ENCODE results near the gene KATNBL1. TPM values are rescaled to one million over a fixed set of nuclear protein-coding genes. Genes with fewer than 3 reads are reported as not detected.

KATNBL1 gene
- 13.8 and 20.3 TPM in 2 replicates for polyA plus RNA-seq (2012; rRNA removed)
- 19.2 and 21.5 TPM in 2 replicates for polyA plus RNA-seq (2012; cell fraction: cytosol; rRNA removed)
- 26.6 and 42.4 TPM in 2 replicates for polyA plus RNA-seq (2012; cell fraction: nucleus; rRNA removed)

- Histone ChIP-seq H3K79me2 (ENCODE audit: insufficient read depth) (peaks cover 49% of the 10 kb centered on the region), H2AFZ (ENCODE audit: low read depth) (peak within 1 kb of the TSS; percentile 85), H3K36me3 (replicated peaks in 1 of 2; ENCODE audit: control insufficient read depth in 1 of 2, insufficient read depth in 2 of 2, low read length in 1 of 2) (peaks cover 5 to 13% of the 10 kb centered on the region in 2 experiments), H3F3A (replicated peaks; ENCODE audit: insufficient read depth) (peaks cover 12% of the 10 kb centered on the region), H3K9me3 (no peaks in the 10 kb centered on the region), H4K20me1 (ENCODE audit: insufficient read depth) (peaks cover 6% of the 10 kb centered on the region), H3K4me3 (ENCODE audit: low read depth in 2 of 2, low read length in 1 of 2) (peak within 1 kb of the TSS; percentile 86 to 98), H3K9me2 (no peaks in the 10 kb centered on the region), H3K4me1 (ENCODE audit: control insufficient read depth in 1 of 2, insufficient read depth in 2 of 2, low read depth in 1 of 2, low read length in 1 of 2) (peaks cover 0 to 6% of the 10 kb centered on the region in 2 experiments; a peak in 2 of 4 replicates), H3K9ac (peak within 1 kb of the TSS; percentile 95), H3K27me3 (ENCODE audit: insufficient read depth) (no peaks in the 10 kb centered on the region), H3K4me2 (peak within 1 kb of the TSS; percentile 79), H3K27ac (ENCODE audit: low read depth in 2 of 2, low read length in 1 of 2) (peak within 1 kb of the TSS; percentile 84 to 86)
- peak; percentile 97 for DNase-seq
- ChIA-PET POLR2A (interaction anchor here (0.5 to 1.7 kb wide), 5 partner anchors 14 to 100 kb away, joined by 3 to 5 read pairs (median 4); no protein-coding TSS in a partner anchor), CTCF (interaction anchor here (0.6 to 4.6 kb wide), 31 partner anchors 10 to 472 kb away, joined by 3 to 66 read pairs (median 4); partner anchors contain the start of genes GOLGA8B and LPCAT4)
- 3% methylated on average over 15 of the region's 81 CpGs for WGBS (ENCODE audit: low lambda C conversion rate)
- no peak for TF ChIP-seq JUND (IDR thresholded peaks at IDR 0.05)
- TF ChIP-seq NFIC (IDR thresholded peaks at IDR 0.05; ENCODE audit: borderline replicate concordance), result no peak
- TF ChIP-seq IRF3 (IDR thresholded peaks at IDR 0.05; ENCODE audit: low read depth, low read length), result no peak
- no peak; the same call in 1 of the 2 replicates for TF ChIP-seq MXI1 (IDR thresholded peaks at IDR 0.05; ENCODE audit: low read depth, low read length)
- TF ChIP-seq FOXM1 (IDR thresholded peaks at IDR 0.05; ENCODE audit: low read depth), result no peak
- TF ChIP-seq, protein P1, sequence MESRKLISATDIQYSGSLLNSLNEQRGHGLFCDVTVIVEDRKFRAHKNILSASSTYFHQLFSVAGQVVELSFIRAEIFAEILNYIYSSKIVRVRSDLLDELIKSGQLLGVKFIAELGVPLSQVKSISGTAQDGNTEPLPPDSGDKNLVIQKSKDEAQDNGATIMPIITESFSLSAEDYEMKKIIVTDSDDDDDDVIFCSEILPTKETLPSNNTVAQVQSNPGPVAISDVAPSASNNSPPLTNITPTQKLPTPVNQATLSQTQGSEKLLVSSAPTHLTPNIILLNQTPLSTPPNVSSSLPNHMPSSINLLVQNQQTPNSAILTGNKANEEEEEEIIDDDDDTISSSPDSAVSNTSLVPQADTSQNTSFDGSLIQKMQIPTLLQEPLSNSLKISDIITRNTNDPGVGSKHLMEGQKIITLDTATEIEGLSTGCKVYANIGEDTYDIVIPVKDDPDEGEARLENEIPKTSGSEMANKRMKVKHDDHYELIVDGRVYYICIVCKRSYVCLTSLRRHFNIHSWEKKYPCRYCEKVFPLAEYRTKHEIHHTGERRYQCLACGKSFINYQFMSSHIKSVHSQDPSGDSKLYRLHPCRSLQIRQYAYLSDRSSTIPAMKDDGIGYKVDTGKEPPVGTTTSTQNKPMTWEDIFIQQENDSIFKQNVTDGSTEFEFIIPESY (IDR thresholded peaks at IDR 0.05; ENCODE audit: borderline replicate concordance, low read depth), result no peak
- TF ChIP-seq SMC3 (IDR thresholded peaks at IDR 0.05; ENCODE audit: low read depth, low read length), result peak; percentile 93
- TF ChIP-seq EZH2phosphoT487 (IDR thresholded peaks at IDR 0.05; ENCODE audit: borderline replicate concordance, low read depth), result no peak
- TF ChIP-seq RAD21 (IDR thresholded peaks at IDR 0.05; ENCODE audit: low read length), result peak; percentile 76
- TF ChIP-seq FOXJ3 (CRISPR knock-in tag; IDR thresholded peaks at IDR 0.05), result no peak
- no peak for TF ChIP-seq ELF1 (IDR thresholded peaks at IDR 0.05)
- TF ChIP-seq, protein P2, sequence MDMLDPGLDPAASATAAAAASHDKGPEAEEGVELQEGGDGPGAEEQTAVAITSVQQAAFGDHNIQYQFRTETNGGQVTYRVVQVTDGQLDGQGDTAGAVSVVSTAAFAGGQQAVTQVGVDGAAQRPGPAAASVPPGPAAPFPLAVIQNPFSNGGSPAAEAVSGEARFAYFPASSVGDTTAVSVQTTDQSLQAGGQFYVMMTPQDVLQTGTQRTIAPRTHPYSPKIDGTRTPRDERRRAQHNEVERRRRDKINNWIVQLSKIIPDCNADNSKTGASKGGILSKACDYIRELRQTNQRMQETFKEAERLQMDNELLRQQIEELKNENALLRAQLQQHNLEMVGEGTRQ (IDR thresholded peaks at IDR 0.05; ENCODE audit: borderline replicate concordance, low read depth, low read length), result no peak
- no peak for TF ChIP-seq PBX3 (IDR thresholded peaks at IDR 0.05)
- TF ChIP-seq TEAD4 (IDR thresholded peaks at IDR 0.05; ENCODE audit: borderline replicate concordance, insufficient read depth), result no peak
- TF ChIP-seq EP300 (IDR thresholded peaks at IDR 0.05; ENCODE audit: borderline replicate concordance in 1 of 2, low read depth in 1 of 2, low read length in 1 of 2), result no peak
- peak; percentile 66 for TF ChIP-seq CHD2 (IDR thresholded peaks at IDR 0.05; ENCODE audit: low read length, partially characterized antibody)
- TF ChIP-seq RFX5 (IDR thresholded peaks at IDR 0.05; ENCODE audit: low read length), result no peak
- peak; percentile 86 for TF ChIP-seq TAF1 (IDR thresholded peaks at IDR 0.05; ENCODE audit: borderline replicate concordance, low read depth, low read length)
- TF ChIP-seq CTCF (IDR thresholded peaks at IDR 0.05), result peak; percentile 89
- TF ChIP-seq YY1 (IDR thresholded peaks at IDR 0.05; ENCODE audit: low read depth), result no peak
- no peak for TF ChIP-seq RXRA (IDR thresholded peaks at IDR 0.05; ENCODE audit: borderline replicate concordance, low read depth)
- TF ChIP-seq FOSL2 (IDR thresholded peaks at IDR 0.05; ENCODE audit: borderline replicate concordance, low read depth), result no peak
- no peak for TF ChIP-seq GABPA (IDR thresholded peaks at IDR 0.05; ENCODE audit: low read depth)
- no peak for TF ChIP-seq NRF1 (IDR thresholded peaks at IDR 0.05; ENCODE audit: low read depth, low read length)
- TF ChIP-seq MEF2A (IDR thresholded peaks at IDR 0.05; ENCODE audit: borderline replicate concordance, low read depth), result no peak
- TF ChIP-seq RCOR1 (IDR thresholded peaks at IDR 0.05; ENCODE audit: low read length), result no peak
These were observed at the start of gene KATNBL1 for GRCh38 chr15:34209421-34210282. TSS of gene KATNBL1 (minus strand) at chr15:34210096. CDS start at chr15:34163676, 46,420 bp downstream.
